HG03097 (cell line): Measurements from ENCODE around the gene ELMOD3.
"Not testable (repeated sequence)": the region's sequence is repeated elsewhere in the genome, so short reads cannot be mapped to it uniquely, and the experiment has no call there.

Experiments used
- ATAC-seq: cut with Tn5 transposase; IDR thresholded peaks from one replicate; pipeline ENCODE4 v1.9.1; 2021; ENCODE audit not compliant: unreplicated experiment, low FRiP score

Gene ELMOD3

GRCh38 chr2:85329181-85329651, 25.4 kb upstream of the ELMOD3 start:
- ATAC-seq: no peak

GRCh38 chr2:85329701-85330100, 24.9 kb upstream of the ELMOD3 start:
- ATAC-seq: not testable (repeated sequence)

GRCh38 chr2:85330839-85331636, 23.5 kb upstream of the ELMOD3 start:
- no peak for ATAC-seq

GRCh38 chr2:85333877-85334276, 20.7 kb upstream of the ELMOD3 start:
- not testable (repeated sequence) for ATAC-seq

GRCh38 chr2:85334928-85335327, 19.6 kb upstream of the ELMOD3 start:
- ATAC-seq: no peak

- no peak for ATAC-seq
These were observed 14.3 kb upstream of the ELMOD3 start for GRCh38 chr2:85340034-85340892.

- ATAC-seq: no peak
These were observed 13.1 kb upstream of the ELMOD3 start for GRCh38 chr2:85341269-85342029.

GRCh38 chr2:85342156-85342555, 12.4 kb upstream of the ELMOD3 start:
- no peak for ATAC-seq

- ATAC-seq: not testable (repeated sequence)
These were observed 11.2 kb upstream of the ELMOD3 start for GRCh38 chr2:85343207-85343895.

GRCh38 chr2:85344356-85344954, 10.1 kb upstream of the ELMOD3 start:
- ATAC-seq: no peak

GRCh38 chr2:85347599-85347998, 7.0 kb upstream of the ELMOD3 start:
- no peak for ATAC-seq

- no peak for ATAC-seq
These were observed 688 bp upstream of the ELMOD3 start for GRCh38 chr2:85353876-85354285.

- ATAC-seq: peak; percentile 5
These were observed 473 bp downstream of the ELMOD3 start for GRCh38 chr2:85355073-85355410.

- ATAC-seq: no peak
These were observed 952 bp downstream of the ELMOD3 start for GRCh38 chr2:85355521-85355920.

GRCh38 chr2:85356186-85356585, 1.6 kb downstream of the ELMOD3 start:
- no peak for ATAC-seq

GRCh38 chr2:85357736-85358135, 3.2 kb downstream of the ELMOD3 start:
- ATAC-seq: no peak

- not testable (repeated sequence) for ATAC-seq
These were observed 8.3 kb downstream of the ELMOD3 start for GRCh38 chr2:85362653-85363387.

GRCh38 chr2:85367180-85367579, 12.6 kb downstream of the ELMOD3 start:
- ATAC-seq: no peak

GRCh38 chr2:85368921-85369320, 14.4 kb downstream of the ELMOD3 start:
- no peak for ATAC-seq
